Parathyroid adenoma (tissue), 2 donors: ENCODE data around the gene SOCS6.

Experiments
- H2AFZ ChIP-seq: fragments of 300-600 bp; sonication (generic); one replicate; pipeline ENCODE4 v1.7.0; 2017; ENCODE audit warnings: antibody characterized with exemption, mild to moderate bottlenecking
- H3K27ac ChIP-seq: fragments of 300-600 bp; sonication (generic); one replicate; pipeline ENCODE4 v1.7.0; 2017
- H3K27me3 ChIP-seq: fragments of 300-600 bp; sonication (generic); one replicate; pipeline ENCODE4 v1.7.0; 2017; ENCODE audit warnings: low read length; ENCODE audit not compliant: control insufficient read depth, insufficient read depth
- H3K36me3 ChIP-seq: fragments of 300-600 bp; sonication (generic); one replicate; pipeline ENCODE4 v1.7.0; 2017; ENCODE audit warnings: low read length; ENCODE audit not compliant: control insufficient read depth, insufficient read depth
- H3K4me1 ChIP-seq: fragments of 300-600 bp; sonication (generic); one replicate; pipeline ENCODE4 v1.7.0; 2017; ENCODE audit warnings: control low read depth
- H3K4me2 ChIP-seq: fragments of 300-600 bp; sonication (generic); one replicate; pipeline ENCODE4 v1.7.0; 2017; ENCODE audit warnings: low read length
- H3K4me3 ChIP-seq: fragments of 300-600 bp; sonication (generic); one replicate; pipeline ENCODE4 v1.7.0; 2017; ENCODE audit warnings: low read depth, low read length
- H3K79me2 ChIP-seq: fragments of 300-600 bp; sonication (generic); one replicate; pipeline ENCODE4 v1.7.0; 2017; ENCODE audit warnings: control low read depth
- H3K9ac ChIP-seq: fragments of 300-600 bp; sonication (generic); one replicate; pipeline ENCODE4 v1.7.0; 2017; ENCODE audit warnings: mild to moderate bottlenecking
- H3K9me3 ChIP-seq: fragments of 300-600 bp; sonication (generic); one replicate; pipeline ENCODE4 v1.7.0; 2017; ENCODE audit warnings: low read length; ENCODE audit not compliant: control insufficient read depth
- TF ChIP-seq, protein P1 (sequence below): fragments of 300-600 bp; sonication (generic); IDR thresholded peaks from one replicate; pipeline ENCODE4 v1.7.0; 2017; ENCODE audit warnings: antibody characterized with exemption, mild to moderate bottlenecking
- donor health status: primary hyperparathyroidism.

The SOCS6 gene

DNA sequence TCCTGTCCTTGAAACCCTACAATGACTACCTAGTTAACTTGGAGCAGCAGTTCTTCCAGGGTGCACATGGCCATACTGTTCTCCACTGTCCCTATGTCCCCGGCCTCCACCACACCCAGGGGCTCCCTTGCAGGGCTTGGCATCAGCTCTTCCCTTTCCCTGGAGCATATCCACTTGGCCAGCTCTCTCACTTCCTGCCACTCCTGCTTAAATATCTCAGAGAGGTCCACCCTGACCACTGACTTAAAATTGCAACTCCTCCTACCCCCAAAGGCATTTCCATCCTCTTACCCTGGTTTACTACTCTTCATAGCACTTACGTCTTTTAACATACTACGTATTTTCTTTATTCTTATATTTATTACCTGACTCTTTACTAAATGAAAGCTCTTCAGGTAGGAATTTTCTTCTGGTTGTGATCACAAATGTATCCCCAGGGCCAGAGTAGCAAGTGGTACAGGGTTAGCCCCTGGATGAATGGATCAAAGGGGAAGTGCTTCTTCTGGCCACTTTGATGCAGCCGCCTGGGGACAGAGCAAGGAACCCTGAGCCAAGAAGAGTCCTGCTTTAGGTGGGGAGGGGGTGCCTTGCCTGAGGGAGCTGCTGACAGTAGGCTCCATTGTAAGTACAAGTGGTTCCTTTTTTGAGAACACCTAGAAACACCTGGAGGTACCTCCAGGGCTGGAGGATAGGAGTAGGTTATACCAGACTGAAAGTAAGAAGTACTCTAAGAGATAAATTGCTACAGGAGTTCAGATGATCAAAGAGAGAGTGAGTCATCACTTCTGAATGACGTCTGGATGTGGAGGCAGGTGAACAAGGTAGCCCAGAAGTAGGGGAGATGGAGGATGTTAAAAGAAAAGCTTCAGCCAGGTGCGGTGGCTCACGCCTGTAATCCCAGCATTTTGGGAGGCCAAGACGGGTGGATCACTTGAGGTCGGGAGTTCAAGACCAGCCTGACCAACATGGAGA is 82.2 kb downstream of the SOCS6 start:
- Histone ChIP-seq H3K27ac (no peak overlapping the region), H3K9me3 (no peaks in the 10 kb centered on the region), H3K4me1 (no peaks in the 10 kb centered on the region), H3K27me3 (no peaks in the 10 kb centered on the region), H3K4me2 (no peak overlapping the region), H2AFZ (no peak overlapping the region), H3K36me3 (no peaks in the 10 kb centered on the region), H3K79me2 (no peaks in the 10 kb centered on the region), H3K4me3 (no peak overlapping the region), H3K9ac (no peak overlapping the region)
- TF ChIP-seq, protein P1, sequence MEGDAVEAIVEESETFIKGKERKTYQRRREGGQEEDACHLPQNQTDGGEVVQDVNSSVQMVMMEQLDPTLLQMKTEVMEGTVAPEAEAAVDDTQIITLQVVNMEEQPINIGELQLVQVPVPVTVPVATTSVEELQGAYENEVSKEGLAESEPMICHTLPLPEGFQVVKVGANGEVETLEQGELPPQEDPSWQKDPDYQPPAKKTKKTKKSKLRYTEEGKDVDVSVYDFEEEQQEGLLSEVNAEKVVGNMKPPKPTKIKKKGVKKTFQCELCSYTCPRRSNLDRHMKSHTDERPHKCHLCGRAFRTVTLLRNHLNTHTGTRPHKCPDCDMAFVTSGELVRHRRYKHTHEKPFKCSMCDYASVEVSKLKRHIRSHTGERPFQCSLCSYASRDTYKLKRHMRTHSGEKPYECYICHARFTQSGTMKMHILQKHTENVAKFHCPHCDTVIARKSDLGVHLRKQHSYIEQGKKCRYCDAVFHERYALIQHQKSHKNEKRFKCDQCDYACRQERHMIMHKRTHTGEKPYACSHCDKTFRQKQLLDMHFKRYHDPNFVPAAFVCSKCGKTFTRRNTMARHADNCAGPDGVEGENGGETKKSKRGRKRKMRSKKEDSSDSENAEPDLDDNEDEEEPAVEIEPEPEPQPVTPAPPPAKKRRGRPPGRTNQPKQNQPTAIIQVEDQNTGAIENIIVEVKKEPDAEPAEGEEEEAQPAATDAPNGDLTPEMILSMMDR: no peak

DNA sequence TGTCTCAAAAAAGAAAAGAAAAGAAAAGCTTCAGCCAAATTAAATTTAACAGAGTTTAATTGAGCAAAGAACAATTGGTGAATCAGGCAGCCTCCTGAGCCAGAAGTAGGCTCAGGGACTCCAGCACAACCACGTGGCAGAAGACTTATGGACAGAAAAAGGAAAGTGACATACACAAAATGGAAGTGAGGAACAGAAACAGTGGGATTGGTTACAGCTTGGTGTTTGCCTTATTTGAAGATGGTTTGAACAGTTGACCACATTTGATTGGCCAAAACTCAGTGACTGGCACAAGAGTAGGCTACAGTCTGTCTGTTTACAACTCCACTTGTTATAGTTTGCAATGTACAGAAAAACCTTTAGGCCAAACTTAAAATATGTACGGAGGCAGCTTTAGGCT is 83.1 kb downstream of the SOCS6 start:
- no peaks in the 10 kb centered on the region for H3K9me3 ChIP-seq
- no peaks in the 10 kb centered on the region for H3K79me2 ChIP-seq
- no peak overlapping the region for H2AFZ ChIP-seq
- no peaks in the 10 kb centered on the region for H3K4me1 ChIP-seq
- no peak overlapping the region for H3K27ac ChIP-seq
- H3K4me3 ChIP-seq: no peak overlapping the region
- H3K4me2 ChIP-seq: no peak overlapping the region
- H3K27me3 ChIP-seq: no peaks in the 10 kb centered on the region
- H3K9ac ChIP-seq: no peak overlapping the region
- TF ChIP-seq, protein P1: no peak
- H3K36me3 ChIP-seq: no peaks in the 10 kb centered on the region

DNA sequence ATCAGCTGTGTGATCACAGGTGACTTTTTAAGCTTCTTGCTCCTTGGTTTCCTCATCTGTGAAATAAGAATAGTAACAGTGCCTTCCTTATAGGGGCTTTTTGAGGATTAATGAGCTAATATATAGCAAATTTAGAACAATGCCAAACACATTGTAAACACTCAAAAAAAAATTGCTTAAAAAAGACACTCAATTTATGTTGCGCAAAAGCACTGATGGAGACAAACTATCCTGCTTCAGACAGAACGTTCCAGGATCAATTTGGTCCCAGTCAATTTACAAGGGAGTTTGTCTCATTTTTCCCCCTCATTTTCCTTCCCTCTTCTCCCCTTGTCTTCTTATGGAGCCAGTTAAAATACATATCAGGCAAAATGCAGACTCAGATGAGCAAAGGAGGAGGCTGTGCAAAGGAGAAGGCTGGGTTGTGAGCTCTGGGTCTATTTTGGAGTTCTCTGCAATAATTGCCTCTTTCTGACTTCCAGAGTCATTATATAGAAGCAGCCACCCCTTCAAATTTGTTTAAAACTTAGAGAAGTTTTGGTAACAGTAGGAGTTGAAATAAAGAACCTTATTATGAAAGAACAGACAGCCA is 83.7 kb downstream of the SOCS6 start:
- H3K27me3 ChIP-seq: no peaks in the 10 kb centered on the region
- H3K36me3 ChIP-seq: no peaks in the 10 kb centered on the region
- no peak overlapping the region for H3K4me3 ChIP-seq
- H3K27ac ChIP-seq: no peak overlapping the region
- no peak overlapping the region for H2AFZ ChIP-seq
- no peaks in the 10 kb centered on the region for H3K9me3 ChIP-seq
- TF ChIP-seq, protein P1: no peak
- no peaks in the 10 kb centered on the region for H3K4me1 ChIP-seq
- H3K79me2 ChIP-seq: no peaks in the 10 kb centered on the region
- H3K4me2 ChIP-seq: no peak overlapping the region
- no peak overlapping the region for H3K9ac ChIP-seq

DNA sequence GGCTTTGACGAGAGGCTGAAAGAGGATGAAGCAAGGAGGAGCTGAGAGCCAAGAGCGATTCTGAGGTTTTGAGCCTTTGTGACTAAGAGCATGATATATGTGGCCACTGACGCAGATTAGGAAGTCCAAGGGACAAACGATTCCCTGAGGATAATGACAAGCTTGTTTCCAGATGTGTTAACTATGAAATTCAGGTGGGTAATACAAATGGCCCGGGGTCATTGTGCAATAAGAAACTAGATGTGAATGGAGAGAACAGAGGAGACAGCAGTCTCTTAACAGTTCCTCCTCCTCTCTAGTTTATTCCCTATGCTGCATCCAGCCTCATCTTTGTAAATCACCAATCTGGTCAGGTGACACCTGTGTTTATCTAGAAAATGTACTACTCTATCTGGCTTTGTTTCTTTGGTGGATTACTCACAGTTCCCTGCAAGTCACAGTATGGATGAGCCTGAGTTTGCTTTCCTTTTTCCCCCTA is 84.2 kb downstream of the SOCS6 start:
- Histone ChIP-seq H3K4me2 (no peak overlapping the region), H3K4me1 (no peaks in the 10 kb centered on the region), H2AFZ (no peak overlapping the region), H3K36me3 (no peaks in the 10 kb centered on the region), H3K27me3 (no peaks in the 10 kb centered on the region), H3K27ac (no peak overlapping the region), H3K9me3 (no peaks in the 10 kb centered on the region), H3K79me2 (no peaks in the 10 kb centered on the region), H3K4me3 (no peak overlapping the region), H3K9ac (no peak overlapping the region)
- TF ChIP-seq, protein P1: no peak
